NCI-H2227 (cell line): ENCODE results near the gene RBPJ.

Source experiments
- DNase-seq: peaks from one replicate; lab custom pipeline; 2025; ENCODE audit not compliant: unreplicated experiment; lab: John Stamatoyannopoulos, UW

RBPJ gene

DNA sequence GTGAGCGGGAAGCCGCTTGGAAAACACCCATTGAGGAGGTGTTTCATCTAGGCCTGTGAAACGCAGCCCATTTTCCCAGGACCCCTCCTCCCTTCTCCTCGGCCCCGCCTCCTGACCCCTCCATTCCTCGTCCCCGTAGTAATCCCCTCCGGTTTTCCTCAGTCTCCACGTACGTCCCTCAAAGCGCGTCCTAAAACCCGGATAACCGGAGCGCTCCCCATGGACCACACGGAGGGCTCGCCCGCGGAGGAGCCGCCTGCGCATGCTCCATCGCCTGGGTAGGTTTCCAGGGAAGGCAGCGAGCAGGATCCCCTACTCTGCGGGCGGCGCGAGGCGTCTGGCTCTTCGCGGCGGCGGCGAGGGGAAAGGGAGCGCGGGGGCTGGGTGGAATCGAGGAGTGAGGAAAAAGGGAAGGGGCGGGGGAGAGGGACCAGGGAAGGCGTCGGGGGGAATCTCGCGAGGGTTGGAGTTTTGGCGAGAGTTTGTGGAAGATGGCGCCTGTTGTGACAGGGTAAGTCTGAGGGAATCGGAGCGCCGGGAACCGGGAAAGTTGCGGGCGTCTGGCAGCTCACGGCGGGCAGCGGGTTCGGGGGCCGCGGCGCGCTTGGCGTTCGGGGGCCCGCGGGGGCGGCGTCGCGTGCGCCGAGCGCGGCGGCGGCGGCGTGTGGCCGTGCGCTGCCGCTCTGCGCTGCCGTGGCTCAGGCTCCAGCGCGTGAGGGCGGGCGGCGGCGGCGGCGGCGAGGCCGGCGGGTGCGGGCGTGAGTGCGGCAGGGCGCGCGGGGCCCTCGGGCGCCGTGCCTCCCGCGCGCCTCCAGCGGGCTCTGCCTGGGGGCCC is at the start of gene RBPJ:
RBPJ (plus strand) TSS at position 477 of the 835 bp plus-strand sequence; CDS start at position 492, 15 bp downstream.
- DNase-seq, result peak; percentile 97

DNA sequence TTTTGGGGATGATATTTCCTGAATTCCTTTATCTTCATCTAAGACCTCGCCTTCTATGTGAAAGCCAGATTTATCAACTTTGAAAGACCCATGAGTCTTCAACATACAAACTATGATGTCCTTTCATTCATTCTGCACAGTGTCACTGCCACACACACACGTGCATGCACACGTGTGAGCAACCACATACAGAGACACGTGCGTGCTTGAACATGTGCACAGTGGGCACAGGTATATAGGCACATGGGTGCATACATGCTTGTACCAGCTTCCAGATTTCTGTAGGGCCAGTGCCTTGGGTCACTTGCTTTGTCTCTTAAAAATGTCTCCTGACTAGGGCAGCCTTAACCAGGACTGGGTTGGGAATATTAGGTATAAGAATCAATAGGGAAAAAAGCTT is 49.1 kb upstream of the RBPJ start:
- DNase-seq, result no peak

DNA sequence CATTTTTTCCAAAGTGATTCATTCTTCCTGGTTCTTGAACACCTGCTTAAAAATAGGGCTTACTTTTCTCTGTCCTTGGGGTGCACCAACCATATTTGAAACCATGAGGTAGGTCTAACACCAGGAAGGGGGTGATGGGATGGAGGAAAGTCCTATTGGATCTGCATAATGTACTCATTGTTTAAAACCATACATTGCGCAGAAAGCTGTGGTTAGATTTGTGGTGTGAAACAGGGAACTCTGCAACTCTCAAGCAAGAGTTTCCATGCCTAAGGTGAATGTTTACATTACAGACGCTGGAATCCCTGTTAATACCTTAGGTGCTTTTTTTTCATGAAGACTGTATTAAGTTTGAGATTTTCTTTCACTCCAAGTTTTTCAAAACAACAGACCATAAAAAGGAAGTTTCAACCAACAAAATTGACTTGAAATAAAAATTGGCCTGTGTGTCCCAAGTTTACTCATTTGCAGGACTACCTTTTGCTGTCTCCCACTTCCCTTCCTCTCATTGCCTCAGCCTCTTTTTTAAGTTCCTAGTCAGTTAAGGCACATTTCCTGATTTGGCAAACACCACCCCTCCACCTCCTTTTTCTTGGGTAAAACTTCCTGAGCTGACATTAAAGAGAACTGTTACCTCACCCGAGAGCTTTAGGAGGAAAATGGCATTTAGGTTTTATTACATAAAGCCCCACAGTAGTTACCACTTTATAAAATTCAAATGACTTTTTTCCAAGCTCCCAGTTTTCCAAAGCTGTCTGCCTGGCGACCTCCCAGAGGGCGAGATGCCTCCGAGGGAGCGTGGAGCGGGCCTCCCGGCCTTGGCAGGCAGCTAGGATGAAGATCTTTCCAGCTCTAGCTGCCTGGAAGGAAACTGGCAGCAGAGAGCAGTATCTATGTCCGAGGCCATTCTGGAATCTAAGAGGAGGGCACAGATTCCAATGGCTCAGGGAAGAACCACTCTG is 47.9 kb upstream of the RBPJ start:
- DNase-seq, result no peak

DNA sequence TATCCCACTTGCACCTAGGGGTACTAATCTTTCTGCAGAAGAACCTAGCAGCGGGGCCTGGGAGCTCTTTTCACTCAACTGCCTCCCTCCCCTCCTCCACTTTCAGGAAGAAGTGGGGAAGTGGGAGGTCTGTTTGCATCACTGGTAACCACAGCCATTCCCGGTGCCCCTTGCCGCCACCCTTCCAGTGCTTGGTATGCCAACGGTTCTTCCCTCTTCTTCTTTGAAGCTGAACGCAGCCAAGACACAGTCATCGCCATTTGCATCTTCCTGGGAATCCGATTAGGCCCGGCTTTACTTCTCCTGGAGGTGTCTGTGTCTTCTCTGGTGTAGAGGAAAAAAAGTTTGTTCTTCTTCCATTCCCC is 47.2 kb upstream of the RBPJ start:
- DNase-seq, result no peak

DNA sequence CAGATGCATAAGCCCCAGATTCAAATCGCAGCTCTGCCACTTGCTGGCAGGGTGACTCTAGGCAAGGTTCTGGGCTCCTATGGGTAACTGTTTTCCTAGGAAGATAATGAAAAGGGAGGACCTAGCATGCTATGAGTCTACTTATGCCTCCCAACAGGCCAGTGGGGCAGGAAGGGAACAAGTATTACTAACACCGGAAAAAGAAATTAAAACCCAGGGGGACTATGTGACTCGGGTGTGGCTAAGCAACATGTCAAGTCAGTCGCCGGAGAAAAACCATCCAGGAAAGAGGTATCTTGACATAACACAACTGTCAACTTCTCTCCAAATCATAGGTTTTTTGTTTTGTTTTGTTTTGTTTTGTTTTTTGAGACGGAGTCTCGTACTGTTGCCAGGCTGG is 45.5 kb upstream of the RBPJ start:
- DNase-seq, result no peak

DNA sequence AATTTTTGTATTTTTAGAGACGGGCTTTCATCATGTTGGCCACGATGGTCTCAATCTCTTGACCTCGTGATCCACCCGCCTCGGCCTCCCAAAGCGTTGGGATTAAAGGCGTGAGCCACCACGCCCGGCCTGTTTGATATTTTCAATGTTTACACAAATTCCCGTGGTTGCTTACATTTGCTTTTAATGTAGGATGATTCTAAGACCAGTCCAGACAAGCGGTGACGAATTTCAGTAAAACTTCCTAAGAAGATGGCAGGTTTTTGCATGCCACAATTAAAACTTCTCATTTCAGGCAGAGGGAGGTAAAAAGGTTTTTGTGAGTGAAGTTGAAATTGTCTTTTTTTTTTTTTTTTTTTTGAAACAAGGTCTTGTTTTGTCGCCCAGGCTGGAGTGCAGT is 41.4 kb upstream of the RBPJ start:
- no peak for DNase-seq

DNA sequence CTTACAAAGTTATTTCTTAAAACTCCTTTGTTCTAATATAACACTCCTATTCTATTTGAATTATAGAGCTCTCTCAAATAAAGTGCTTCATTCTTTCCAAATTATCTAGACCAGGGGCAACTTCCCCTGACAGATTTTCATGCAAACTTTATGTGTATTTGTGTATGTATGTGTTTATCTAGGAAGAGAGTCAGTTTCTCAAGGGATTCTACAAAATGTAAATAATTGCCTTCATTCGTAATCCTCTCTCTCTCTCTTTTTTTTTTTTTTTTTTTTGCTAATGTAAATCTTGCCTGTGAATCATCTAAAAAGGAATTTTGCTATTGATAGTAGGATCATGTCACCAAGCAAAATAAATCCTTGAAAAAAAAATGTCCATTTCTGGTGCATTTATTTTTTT is 38.9 kb upstream of the RBPJ start:
- no peak for DNase-seq

DNA sequence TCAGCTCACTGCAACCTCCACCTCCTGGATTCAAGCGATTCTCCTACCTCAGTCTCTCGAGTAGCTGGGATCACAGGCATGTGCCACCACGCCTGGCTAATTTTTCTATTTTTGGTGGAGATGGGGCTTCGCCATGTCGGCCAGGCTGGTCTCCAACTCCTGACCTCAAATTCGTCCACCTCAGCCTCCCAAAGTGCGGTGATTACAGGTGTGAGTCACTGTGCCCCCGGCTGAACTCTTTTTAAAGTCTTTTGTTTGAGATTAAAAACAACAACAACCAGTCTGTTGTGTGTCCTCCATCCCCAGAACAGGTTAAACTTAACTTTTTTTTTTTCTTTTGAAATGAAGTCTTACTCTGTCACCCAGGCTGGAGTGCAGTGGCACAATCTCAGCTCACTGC is 36.3 kb upstream of the RBPJ start:
- no peak for DNase-seq

DNA sequence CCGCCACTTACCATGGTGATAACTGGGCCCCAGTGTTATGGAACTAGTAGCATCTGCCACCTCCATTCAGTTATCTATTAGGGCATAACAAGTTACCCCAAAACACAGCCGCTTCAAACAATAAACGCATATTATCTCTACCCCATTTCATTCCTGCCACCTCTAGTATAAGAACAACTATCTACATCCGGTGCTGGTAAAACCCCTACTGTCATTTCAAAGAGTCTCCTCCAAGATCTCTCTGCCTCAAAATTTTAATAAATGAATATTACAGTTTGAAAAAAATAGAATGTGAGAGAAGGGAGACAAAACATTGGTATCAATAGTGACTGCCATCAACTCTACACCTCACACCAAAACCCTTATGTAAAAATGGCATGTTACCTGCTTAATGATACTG is 35.5 kb upstream of the RBPJ start:
- DNase-seq, result no peak

DNA sequence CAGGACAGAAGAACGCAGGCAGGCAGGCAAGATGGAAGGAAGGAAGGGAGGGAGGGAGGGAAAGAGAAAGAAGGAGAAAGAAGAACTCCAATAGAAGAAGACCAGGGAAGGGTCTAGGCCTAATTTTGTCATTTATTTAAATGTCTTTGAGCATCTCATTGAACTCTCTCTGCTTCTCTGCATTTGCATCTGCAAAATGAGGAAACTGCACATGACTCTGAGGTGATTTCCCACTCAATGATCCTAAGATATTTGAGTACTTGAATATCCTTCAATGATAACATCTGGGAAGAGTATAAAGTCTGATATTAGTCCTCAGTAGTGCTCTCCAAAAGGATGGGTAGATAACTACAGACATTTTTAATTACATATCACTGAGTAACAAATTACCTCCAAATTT is 33.1 kb upstream of the RBPJ start:
- no peak for DNase-seq

DNA sequence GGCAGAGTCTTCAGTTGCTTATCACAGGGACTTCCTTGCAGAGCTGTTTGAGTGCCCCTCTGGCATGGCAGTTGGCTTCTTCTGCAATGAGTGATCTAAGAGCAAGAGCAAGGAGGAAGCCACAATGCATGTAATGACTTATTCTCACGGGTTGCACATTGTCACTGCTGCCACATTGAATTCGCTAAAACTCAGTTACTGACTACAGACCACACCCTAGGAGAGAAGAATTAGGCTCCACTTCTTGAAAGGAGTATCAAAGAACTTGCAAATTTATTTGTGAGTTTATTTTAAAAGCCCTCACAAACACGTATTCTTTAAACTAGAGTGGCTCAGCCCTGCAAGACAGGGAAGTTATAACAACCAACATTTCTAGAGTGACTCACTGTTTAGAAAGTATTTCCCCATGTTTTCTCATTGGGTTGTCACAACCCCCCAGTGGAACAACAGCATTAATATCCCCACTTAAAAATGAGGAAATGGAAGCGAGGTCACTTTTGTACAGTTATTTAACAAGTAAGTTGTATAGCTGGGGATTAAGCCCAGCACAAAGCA is 32.4 kb upstream of the RBPJ start:
- DNase-seq, result no peak

DNA sequence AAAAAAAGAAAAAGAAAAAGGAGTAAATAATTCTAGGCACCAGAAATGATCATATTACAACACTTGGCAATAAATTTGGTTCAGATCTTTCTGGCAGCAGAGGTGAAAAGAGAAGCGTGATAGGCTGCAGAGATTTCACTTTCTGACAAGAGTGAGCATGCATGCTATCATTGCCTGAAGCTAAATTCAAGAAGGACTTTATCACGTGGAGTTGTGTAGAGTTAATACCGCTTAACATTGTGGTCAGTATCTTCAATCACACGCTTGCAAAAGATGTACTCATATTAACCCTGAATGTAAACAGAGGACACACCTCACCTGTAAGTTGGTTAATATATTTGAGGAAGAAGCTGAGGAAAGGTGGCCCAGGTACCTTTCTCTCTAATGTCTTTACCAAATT is 31.4 kb upstream of the RBPJ start:
- DNase-seq, result no peak

DNA sequence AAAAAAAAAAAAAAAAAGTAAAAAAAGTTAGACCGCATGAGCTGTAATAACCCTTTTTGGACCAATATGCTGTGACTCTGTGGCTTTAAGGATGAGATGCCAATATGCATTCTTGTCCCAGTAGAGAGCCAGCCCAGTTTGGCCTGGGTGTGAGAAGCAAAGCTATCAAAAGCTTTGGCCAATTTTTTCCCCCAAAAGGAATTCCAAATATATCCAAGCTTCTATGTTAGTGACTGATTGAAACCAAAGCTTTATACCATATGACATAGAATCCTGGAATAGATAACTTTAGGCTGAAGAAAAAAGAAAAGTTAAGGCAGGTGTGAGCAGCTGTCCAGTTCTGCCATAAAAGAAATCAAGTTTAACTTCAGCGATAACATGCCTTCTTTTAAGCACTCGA is 30.5 kb upstream of the RBPJ start:
- no peak for DNase-seq

DNA sequence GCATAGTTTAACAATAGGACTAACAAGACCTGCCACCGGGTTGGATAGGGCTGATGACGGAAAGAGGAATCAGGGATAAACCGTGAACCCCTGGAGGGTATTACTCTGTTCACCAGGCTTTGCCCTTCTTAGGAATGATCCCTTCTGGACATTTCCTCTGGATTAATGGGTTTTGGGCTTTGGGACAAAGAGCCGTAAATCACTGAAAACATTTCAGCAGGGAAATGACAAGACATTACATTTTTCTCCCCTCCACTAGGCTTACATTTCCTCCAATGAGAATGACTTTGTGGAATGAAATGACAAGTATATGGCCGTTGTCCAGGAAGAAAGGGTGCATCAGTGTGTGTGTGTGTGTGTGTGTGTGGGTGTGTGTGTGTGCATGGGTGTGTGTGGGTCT is 25.9 kb upstream of the RBPJ start:
- no peak for DNase-seq

DNA sequence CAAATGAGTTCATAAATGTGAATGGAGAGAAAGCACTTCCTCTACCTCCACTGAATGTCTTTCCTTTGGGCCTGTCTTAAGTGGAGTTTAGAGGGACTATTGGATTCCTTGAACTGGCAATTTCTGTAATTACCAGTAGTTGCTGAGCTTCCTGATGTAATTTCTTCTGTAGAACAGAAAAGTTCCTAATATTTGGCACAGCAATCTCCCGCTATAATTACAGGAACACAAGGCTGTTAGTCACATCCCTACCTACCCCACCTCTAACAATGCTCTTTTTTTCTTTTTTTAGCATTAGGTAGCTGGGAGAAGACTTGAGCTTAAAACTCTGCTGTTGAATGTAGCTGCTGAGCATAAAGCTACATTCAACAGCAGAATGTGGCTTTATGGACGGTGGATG is 24.8 kb upstream of the RBPJ start:
- DNase-seq, result no peak

DNA sequence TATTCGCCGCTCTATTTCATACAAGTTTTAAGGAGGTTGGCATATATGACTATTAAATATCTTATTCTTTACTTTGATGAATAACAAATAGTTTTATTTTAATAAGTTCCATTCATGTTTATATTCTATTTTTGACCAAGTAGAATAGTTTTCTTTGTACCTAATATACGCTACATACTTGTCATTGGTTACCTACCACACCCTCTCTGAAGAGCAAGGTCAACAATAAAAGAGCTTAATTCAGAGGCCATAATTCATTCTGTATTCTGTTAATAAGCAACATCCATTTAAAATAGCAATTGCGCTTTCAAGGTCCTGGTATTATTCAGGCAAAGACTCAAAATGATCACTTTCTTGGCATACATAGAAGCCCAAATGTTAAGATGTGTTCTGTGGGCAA is 24.3 kb upstream of the RBPJ start:
- no peak for DNase-seq

DNA sequence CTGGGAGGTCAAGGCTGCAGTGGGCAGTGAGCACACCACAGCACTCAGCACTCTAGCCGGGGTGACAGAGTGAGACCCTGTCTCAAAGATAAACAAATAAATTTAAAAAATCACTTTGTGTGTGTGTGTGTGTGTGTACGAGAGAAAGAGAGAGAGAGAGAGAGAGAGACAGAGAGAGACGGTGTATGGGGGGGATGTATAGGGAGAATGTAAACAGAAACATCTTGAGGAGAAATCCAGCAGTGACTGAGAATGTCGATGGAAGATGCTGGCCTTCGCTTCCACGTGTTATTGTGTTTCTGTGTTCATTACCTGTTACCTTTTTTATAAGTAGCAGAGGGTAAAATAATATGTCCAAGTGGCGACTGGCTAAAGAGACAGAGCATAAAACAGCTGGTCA is 23.6 kb upstream of the RBPJ start:
- no peak for DNase-seq

DNA sequence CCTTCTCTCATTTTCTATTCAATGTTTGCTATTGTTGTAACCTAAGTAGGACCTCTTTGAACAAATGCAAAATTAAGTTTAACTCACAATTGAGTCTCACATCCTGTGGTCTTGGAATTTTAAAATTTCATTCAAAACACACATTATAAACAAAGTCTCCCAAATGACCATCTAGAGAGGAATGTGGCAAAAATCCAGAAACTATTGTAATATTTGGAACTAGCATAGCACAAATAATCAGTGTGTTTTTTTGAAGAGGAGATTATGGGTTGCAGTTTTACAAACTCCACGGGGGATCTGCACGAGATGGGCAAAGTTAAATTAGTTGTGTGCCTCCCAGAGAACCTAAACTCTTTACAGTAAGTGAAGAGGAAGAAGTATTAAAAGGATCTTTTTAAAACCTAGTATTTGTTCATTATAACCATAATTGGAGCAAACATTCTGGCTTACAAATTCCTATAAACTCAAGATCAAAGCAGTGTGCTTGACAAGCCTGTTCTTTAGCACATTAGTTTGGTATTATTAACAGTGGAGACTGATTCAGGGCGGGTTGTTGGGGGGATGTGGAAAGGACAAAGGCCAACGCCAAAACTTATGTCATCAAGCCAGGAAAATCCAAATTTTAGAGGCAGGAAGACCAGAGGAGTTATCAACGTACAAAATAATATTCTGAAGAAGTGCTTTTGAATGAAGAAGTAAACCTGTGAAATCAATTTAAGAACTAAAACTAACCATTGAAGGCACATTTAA is 22.4 kb upstream of the RBPJ start:
- no peak for DNase-seq

DNA sequence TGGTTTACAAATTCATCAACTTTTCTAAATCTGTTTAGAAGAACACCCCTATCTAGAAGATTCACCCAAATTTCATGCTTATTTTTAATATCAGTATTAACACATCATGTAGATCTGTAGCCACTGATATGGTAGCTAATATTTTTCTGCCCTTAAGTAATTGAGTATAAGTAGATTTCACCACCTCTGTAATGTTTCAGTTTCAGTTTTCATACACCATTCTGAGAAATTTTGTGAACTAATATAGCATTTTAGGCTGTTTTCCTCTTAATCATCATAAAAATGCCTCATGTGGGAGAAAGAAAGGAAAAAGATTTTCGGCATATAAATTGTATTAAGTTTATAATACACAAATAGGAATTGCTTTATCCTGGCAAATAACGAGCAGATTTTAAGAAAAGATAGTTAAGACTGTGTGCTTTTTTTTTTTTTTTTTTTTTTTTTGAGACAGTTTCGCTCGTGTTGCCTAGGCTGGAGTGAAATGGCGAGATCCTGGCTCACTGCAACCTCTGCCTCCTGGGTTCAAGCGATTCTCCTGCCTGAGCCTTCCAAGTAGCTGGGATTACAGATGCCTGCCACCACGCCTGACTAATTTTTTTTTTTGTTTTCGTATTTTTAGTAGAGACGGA is 21.4 kb upstream of the RBPJ start:
- DNase-seq, result no peak
